ENCODE data around the gene CYP46A1. TPM values are rescaled to one million over a fixed set of nuclear protein-coding genes. Genes with fewer than 3 reads are reported as not detected.
A peak's percentile ranks its signal among the peaks of the same experiment; 100 is the strongest.
"Not testable (repeated sequence)": the region's sequence is repeated elsewhere in the genome, so short reads cannot be mapped to it uniquely, and the experiment has no call there.

The CYP46A1 gene
- total and polyA plus RNA-seq, 4 experiments from 2014 or later: 0.15 to 0.36 TPM; not detected in 2

GRCh38 chr14:99658218-99658845 lies 25.8 kb upstream of the CYP46A1 start:
- H3K27ac Mint-ChIP-seq: no peak overlapping the region
- peaks cover 37 to 52% of the 10 kb centered on the region in 2 donors for H3K27me3 Mint-ChIP-seq
- POLR2A ChIA-PET (ENCODE audit: partially characterized antibody): no interaction called here
- intact Hi-C loops (cut with micrococcal nuclease): no loop called here
- no peak overlapping the region for H3K4me3 Mint-ChIP-seq
- no peak for DNase-seq
- Histone ChIP-seq H3K4me1 (ENCODE audit: insufficient read depth, low read length) (no peaks in the 10 kb centered on the region), H3K36me3 (ENCODE audit: insufficient read depth, low read length) (no peaks in the 10 kb centered on the region), H3K9me3 (ENCODE audit: control insufficient read depth in 1 of 2, low read length in 2 of 2) (no peaks in the 10 kb centered on the region), H3K27me3 (ENCODE audit: insufficient read depth, low read length) (peaks cover 11% of the 10 kb centered on the region), H3K27ac (ENCODE audit: low read depth, low read length) (no peak overlapping the region), H3K4me3 (ENCODE audit: low read length in 2 of 2) (no peak overlapping the region)
- H3K9me3 Mint-ChIP-seq: peaks cover 0 to 2% (median 0%) of the 10 kb centered on the region in 8 donors
- CTCF ChIA-PET (ENCODE audit: partially characterized antibody): interaction anchor here (1.2 kb wide), 1 partner anchor 30 kb away, joined by 4 read pairs; no protein-coding TSS in a partner anchor
- no peaks in the 10 kb centered on the region for H3K36me3 Mint-ChIP-seq
- H3K4me1 Mint-ChIP-seq: peaks cover 0 to 5% (median 2%) of the 10 kb centered on the region in 4 donors

DNA sequence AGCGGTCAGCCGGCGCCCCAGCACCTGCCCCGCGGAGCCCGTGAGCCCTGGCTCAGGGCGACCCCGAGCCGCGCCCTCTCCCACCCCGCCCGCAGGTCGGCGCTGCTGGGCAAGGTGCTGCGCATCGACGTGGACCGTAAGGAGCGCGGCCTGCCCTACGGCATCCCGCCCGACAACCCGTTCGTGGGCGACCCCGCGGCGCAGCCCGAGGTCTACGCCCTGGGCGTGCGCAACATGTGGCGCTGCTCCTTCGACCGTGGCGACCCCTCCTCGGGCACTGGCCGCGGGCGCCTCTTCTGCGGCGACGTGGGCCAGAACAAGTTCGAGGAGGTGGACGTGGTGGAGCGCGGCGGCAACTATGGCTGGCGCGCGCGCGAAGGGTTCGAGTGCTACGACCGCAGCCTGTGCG lies 24.8 kb upstream of the CYP46A1 start:
- H3K27ac ChIP-seq (ENCODE audit: low read depth, low read length): no peak overlapping the region
- Mint-ChIP-seq H3K4me1 (peaks cover 0 to 5% (median 2%) of the 10 kb centered on the region in 4 donors), H3K27me3 (peaks cover 37 to 49% of the 10 kb centered on the region in 2 donors), H3K36me3 (no peaks in the 10 kb centered on the region), H3K9me3 (peaks cover 0 to 2% (median 0%) of the 10 kb centered on the region in 8 donors), H3K4me3 (no peak overlapping the region), H3K27ac (no peak overlapping the region)
- ChIA-PET POLR2A (ENCODE audit: partially characterized antibody) (no interaction called here), CTCF (ENCODE audit: partially characterized antibody) (interaction anchor here (1.2 kb wide), 1 partner anchor 29 kb away, joined by 4 read pairs; no protein-coding TSS in a partner anchor)
- intact Hi-C loops (cut with micrococcal nuclease): no loop called here
- no peak for DNase-seq
- H3K36me3 ChIP-seq (ENCODE audit: insufficient read depth, low read length): no peaks in the 10 kb centered on the region
- H3K4me1 ChIP-seq (ENCODE audit: insufficient read depth, low read length): no peaks in the 10 kb centered on the region
- H3K9me3 ChIP-seq (ENCODE audit: control insufficient read depth in 1 of 2, low read length in 2 of 2): no peaks in the 10 kb centered on the region
- H3K27me3 ChIP-seq (ENCODE audit: insufficient read depth, low read length): peaks cover 11% of the 10 kb centered on the region
- no peak overlapping the region for H3K4me3 ChIP-seq (ENCODE audit: low read length in 2 of 2)

DNA sequence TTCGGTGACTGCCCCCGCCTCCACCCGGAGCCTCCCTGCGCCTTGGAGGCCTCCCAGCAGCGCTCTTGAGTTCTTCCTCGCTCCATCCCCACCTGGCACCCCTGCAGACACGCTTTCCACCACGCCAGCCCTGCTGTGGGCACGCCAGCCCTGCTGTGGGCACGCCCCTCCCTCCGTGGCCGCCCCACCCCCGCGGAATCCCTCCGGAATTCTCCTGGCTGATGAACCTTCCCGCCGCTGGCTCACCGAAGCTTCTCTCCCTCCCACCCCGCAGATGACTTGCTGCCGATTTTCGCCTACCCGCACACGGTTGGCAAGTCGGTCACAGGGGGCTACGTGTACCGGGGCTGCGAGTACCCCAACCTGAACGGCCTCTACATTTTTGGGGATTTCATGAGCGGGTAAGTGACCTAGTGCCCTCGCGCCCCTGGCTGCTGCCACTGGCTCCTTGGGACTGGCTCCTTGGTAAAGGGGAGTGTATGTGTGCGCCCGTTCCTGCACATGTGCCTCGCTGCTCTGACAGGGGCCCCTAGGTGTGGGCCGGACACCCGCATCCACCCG lies 24.0 kb upstream of the CYP46A1 start:
- Mint-ChIP-seq H3K9me3 (no peaks in the 10 kb centered on the region), H3K27me3 (peaks cover 35 to 42% of the 10 kb centered on the region in 2 donors), H3K36me3 (no peaks in the 10 kb centered on the region), H3K4me3 (peak overlapping the region in 2 of 8 donors; percentile 32 to 35), H3K4me1 (peaks cover 0 to 5% (median 2%) of the 10 kb centered on the region in 4 donors), H3K27ac (peak overlapping the region in 1 of 7 donors; percentile 42)
- POLR2A ChIA-PET (ENCODE audit: partially characterized antibody): no interaction called here
- no peaks in the 10 kb centered on the region for H3K4me1 ChIP-seq (ENCODE audit: insufficient read depth, low read length)
- H3K27me3 ChIP-seq (ENCODE audit: insufficient read depth, low read length): peaks cover 4% of the 10 kb centered on the region
- H3K9me3 ChIP-seq (ENCODE audit: control insufficient read depth in 1 of 2, low read length in 2 of 2): no peaks in the 10 kb centered on the region
- intact Hi-C loops (cut with micrococcal nuclease): no loop called here
- H3K4me3 ChIP-seq (ENCODE audit: low read length in 2 of 2): no peak overlapping the region
- CTCF ChIA-PET (ENCODE audit: partially characterized antibody): no interaction called here
- H3K36me3 ChIP-seq (ENCODE audit: insufficient read depth, low read length): no peaks in the 10 kb centered on the region
- no peak overlapping the region for H3K27ac ChIP-seq (ENCODE audit: low read depth, low read length)
- DNase-seq: no peak

DNA sequence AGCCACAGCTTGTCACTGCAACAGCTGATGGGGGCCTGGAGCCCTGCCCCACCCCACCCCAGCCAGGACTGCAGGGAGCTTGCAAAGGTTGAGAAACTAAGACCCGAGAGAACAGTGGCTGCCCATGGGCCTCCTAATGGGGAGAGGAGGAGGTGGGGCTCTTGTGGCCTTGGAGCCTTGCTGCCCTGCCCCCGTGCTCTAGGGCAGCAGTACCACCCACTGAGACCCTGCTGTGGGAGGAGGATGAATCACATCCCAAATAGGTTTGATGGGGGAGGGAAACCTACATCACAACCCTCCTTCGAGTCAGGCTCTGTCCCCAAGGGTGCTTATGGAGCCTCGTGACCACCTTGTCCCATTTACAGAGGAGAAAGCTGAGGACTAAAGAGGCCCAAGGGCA lies 23.3 kb upstream of the CYP46A1 start:
- Mint-ChIP-seq H3K36me3 (no peaks in the 10 kb centered on the region), H3K27ac (no peak overlapping the region), H3K4me3 (peak overlapping the region in 1 of 8 donors; percentile 35), H3K27me3 (peaks cover 36 to 42% of the 10 kb centered on the region in 2 donors), H3K9me3 (no peaks in the 10 kb centered on the region), H3K4me1 (peaks cover 0 to 5% (median 2%) of the 10 kb centered on the region in 4 donors)
- Histone ChIP-seq H3K9me3 (ENCODE audit: control insufficient read depth in 1 of 2, low read length in 2 of 2) (no peaks in the 10 kb centered on the region), H3K36me3 (ENCODE audit: insufficient read depth, low read length) (no peaks in the 10 kb centered on the region), H3K4me3 (ENCODE audit: low read length in 2 of 2) (no peak overlapping the region), H3K27me3 (ENCODE audit: insufficient read depth, low read length) (peaks cover 4% of the 10 kb centered on the region), H3K4me1 (ENCODE audit: insufficient read depth, low read length) (no peaks in the 10 kb centered on the region), H3K27ac (ENCODE audit: low read depth, low read length) (no peak overlapping the region)
- POLR2A ChIA-PET (ENCODE audit: partially characterized antibody): no interaction called here
- DNase-seq: no peak
- intact Hi-C loops (cut with micrococcal nuclease): no loop called here
- CTCF ChIA-PET (ENCODE audit: partially characterized antibody): no interaction called here

GRCh38 chr14:99661206-99661605 lies 22.9 kb upstream of the CYP46A1 start:
- H3K36me3 Mint-ChIP-seq; CTCF ChIA-PET (ENCODE audit: partially characterized antibody); H3K27ac Mint-ChIP-seq; H3K4me1 ChIP-seq (ENCODE audit: insufficient read depth, low read length); POLR2A ChIA-PET (ENCODE audit: partially characterized antibody); H3K9me3 Mint-ChIP-seq; intact Hi-C loops (cut with micrococcal nuclease); H3K4me3 Mint-ChIP-seq; DNase-seq; H3K4me3 ChIP-seq (ENCODE audit: low read length in 2 of 2); H3K36me3 ChIP-seq (ENCODE audit: insufficient read depth, low read length); H3K27ac ChIP-seq (ENCODE audit: low read depth, low read length); H3K27me3 ChIP-seq (ENCODE audit: insufficient read depth, low read length); H3K4me1 Mint-ChIP-seq; H3K9me3 ChIP-seq (ENCODE audit: control insufficient read depth in 1 of 2, low read length in 2 of 2): not testable (repeated sequence)
- H3K27me3 Mint-ChIP-seq: peaks cover 34 to 40% of the 10 kb centered on the region in 2 donors

GRCh38 chr14:99662846-99663245 lies 21.3 kb upstream of the CYP46A1 start:
- POLR2A ChIA-PET (ENCODE audit: partially characterized antibody): no interaction called here

GRCh38 chr14:99663386-99664057 lies 20.6 kb upstream of the CYP46A1 start:
- no peaks in the 10 kb centered on the region for H3K9me3 ChIP-seq (ENCODE audit: control insufficient read depth in 1 of 2, low read length in 2 of 2)
- Mint-ChIP-seq H3K4me3 (no peak overlapping the region), H3K27me3 (peaks cover 24 to 29% of the 10 kb centered on the region in 2 donors), H3K36me3 (no peaks in the 10 kb centered on the region), H3K27ac (no peak overlapping the region), H3K4me1 (peaks cover 0 to 5% (median 1%) of the 10 kb centered on the region in 4 donors), H3K9me3 (no peaks in the 10 kb centered on the region)
- POLR2A ChIA-PET (ENCODE audit: partially characterized antibody): no interaction called here
- H3K4me1 ChIP-seq (ENCODE audit: insufficient read depth, low read length): no peaks in the 10 kb centered on the region
- H3K36me3 ChIP-seq (ENCODE audit: insufficient read depth, low read length): no peaks in the 10 kb centered on the region
- DNase-seq: no peak
- H3K4me3 ChIP-seq (ENCODE audit: low read length in 2 of 2): no peak overlapping the region
- intact Hi-C loops (cut with micrococcal nuclease): no loop called here
- no peak overlapping the region for H3K27ac ChIP-seq (ENCODE audit: low read depth, low read length)
- peaks cover 4% of the 10 kb centered on the region for H3K27me3 ChIP-seq (ENCODE audit: insufficient read depth, low read length)
- CTCF ChIA-PET (ENCODE audit: partially characterized antibody): no interaction called here

More at GRCh38 chr14:99662846-99663245, 21.3 kb upstream of the CYP46A1 start:
- Histone ChIP-seq H3K9me3 (ENCODE audit: control insufficient read depth in 1 of 2, low read length in 2 of 2) (no peaks in the 10 kb centered on the region), H3K4me3 (ENCODE audit: low read length in 2 of 2) (no peak overlapping the region), H3K36me3 (ENCODE audit: insufficient read depth, low read length) (no peaks in the 10 kb centered on the region), H3K27ac (ENCODE audit: low read depth, low read length) (no peak overlapping the region), H3K27me3 (ENCODE audit: insufficient read depth, low read length) (peaks cover 4% of the 10 kb centered on the region), H3K4me1 (ENCODE audit: insufficient read depth, low read length) (no peaks in the 10 kb centered on the region)
- H3K27ac Mint-ChIP-seq: no peak overlapping the region
- no peaks in the 10 kb centered on the region for H3K9me3 Mint-ChIP-seq
- peaks cover 0 to 5% (median 1%) of the 10 kb centered on the region in 4 donors for H3K4me1 Mint-ChIP-seq
- no peaks in the 10 kb centered on the region for H3K36me3 Mint-ChIP-seq
- DNase-seq: no peak
- H3K4me3 Mint-ChIP-seq: no peak overlapping the region
- intact Hi-C loops (cut with micrococcal nuclease): no loop called here
- peaks cover 29 to 36% of the 10 kb centered on the region in 2 donors for H3K27me3 Mint-ChIP-seq
- CTCF ChIA-PET (ENCODE audit: partially characterized antibody): interaction anchor here (1.1 to 1.2 kb wide), 2 partner anchors 19 to 25 kb away, joined by 3 to 4 read pairs; no protein-coding TSS in a partner anchor
